GM12878 (cell line): ENCODE data around the gene RANBP17. TPM values are rescaled to one million over a fixed set of nuclear protein-coding genes. Genes with fewer than 3 reads are reported as not detected.

Source experiments
- ATAC-seq: fragments of 200-7000 bp; cut with Tn5 transposase; 3 replicates; pipeline ENCODE4 v1.9.1; 2020; ENCODE audit warnings: mild to moderate bottlenecking, moderate library complexity
- BruUV-seq: library from RNA; stranded (reverse); fragments of 400-500 nt; replicated peaks from 2 replicates; lab custom pipeline; 2021; lab: Mats Ljungman, UMichigan
- CTCF ChIA-PET: fragments of 300-600 bp; sonication (Branson Sonifier 250); formaldehyde crosslinking; extraction: SDS; loops from one replicate; lab custom pipeline; 2021; ENCODE audit warnings: inconsistent platforms; lab: Yijun Ruan, JAX
- POLR2A ChIA-PET: fragments of 350-600 bp; formaldehyde crosslinking; extraction: SDS; loops from one replicate; lab custom pipeline; 2021; ENCODE audit warnings: inconsistent platforms; lab: Charles Lee
- RAD21 ChIA-PET: fragments of 300-600 bp; sonication (Branson Sonifier 250); formaldehyde crosslinking; loops from one replicate; lab custom pipeline; 2023; ENCODE audit warnings: antibody characterized with exemption; ENCODE audit not compliant: unreplicated experiment; lab: Charles Lee
- SMC1A ChIA-PET: fragments of 300-600 bp; sonication (Branson Sonifier 250); formaldehyde crosslinking; loops from one replicate; lab custom pipeline; 2023; ENCODE audit not compliant: unreplicated experiment, uncharacterized antibody; lab: Charles Lee
- DNase-seq: peaks from one replicate; pipeline ENCODE4 v3.0.0-alpha.2; 2011; ENCODE audit warnings: low read depth, low spot score
- FAIRE-seq: peaks from 3 replicates; lab custom pipeline; 2011; peaks lifted over from hg19 to GRCh38; lab: Jason Lieb, UNC
- H2AFZ ChIP-seq: 2 replicates; pipeline ENCODE4 v1.6.0; 2011; ENCODE audit warnings: low read depth, low read length, control low read depth; ENCODE audit not compliant: control insufficient read depth
- H3K27ac ChIP-seq: 2 replicates; pipeline ENCODE4 v1.5.1; 2011; ENCODE audit warnings: control low read depth; ENCODE audit not compliant: control insufficient read depth, insufficient read depth
- H3K27me3 ChIP-seq, 2 experiments: replicated peaks in 1 of 2; 2 replicates each; pipeline versions ENCODE4 v1.6.0 to v1.6.1; 2011; ENCODE audit warnings: low read length in 1 of 2; ENCODE audit not compliant: control insufficient read depth in 2 of 2, insufficient read depth in 2 of 2
- H3K36me3 ChIP-seq, 2 experiments: 2 replicates each; pipeline ENCODE4 v1.5.1; 2011; ENCODE audit warnings: low read length in 1 of 2; ENCODE audit not compliant: control insufficient read depth in 2 of 2, insufficient read depth in 2 of 2
- H3K4me1 ChIP-seq: 2 replicates; pipeline ENCODE4 v1.6.1; 2011; ENCODE audit warnings: mild to moderate bottlenecking, low read length, moderate library complexity, mixed read lengths; ENCODE audit not compliant: control insufficient read depth, insufficient read depth
- H3K4me2 ChIP-seq: 2 replicates; pipeline ENCODE4 v1.6.0; 2011; ENCODE audit warnings: control low read depth; ENCODE audit not compliant: control insufficient read depth, insufficient read depth
- H3K4me3 ChIP-seq: fragments of 200-600 bp; sonication (generic); 2 replicates; pipeline ENCODE4 v1.5.1; 2016
- H3K79me2 ChIP-seq: 2 replicates; pipeline ENCODE4 v1.6.0; 2011; ENCODE audit warnings: low read length; ENCODE audit not compliant: control insufficient read depth, insufficient read depth
- H3K9ac ChIP-seq: 2 replicates; pipeline ENCODE4 v1.8.0; 2011; ENCODE audit warnings: low read length, control low read depth, mixed read lengths; ENCODE audit not compliant: control insufficient read depth, insufficient read depth
- H3K9me3 ChIP-seq: replicated peaks from 3 replicates; pipeline ENCODE4 v1.5.1; 2011; ENCODE audit warnings: mild to moderate bottlenecking, low read length; ENCODE audit not compliant: control insufficient read depth, insufficient read depth
- H4K20me1 ChIP-seq: 2 replicates; pipeline ENCODE4 v1.6.0; 2011; ENCODE audit not compliant: control insufficient read depth, insufficient read depth
- CHD4 ChIP-seq: fragments of 200-600 bp; sonication (generic); IDR thresholded peaks from 2 replicates; pipeline ENCODE4 v1.6.1; 2016; ENCODE audit warnings: mild to moderate bottlenecking
- MYC ChIP-seq: IDR thresholded peaks from 2 replicates; pipeline ENCODE4 v1.6.1; 2011; ENCODE audit warnings: mild to moderate bottlenecking, low read length, moderate library complexity, inconsistent platforms; ENCODE audit not compliant: insufficient read depth, insufficient replicate concordance, insufficient read length, severe bottlenecking
- NFIC ChIP-seq: IDR thresholded peaks from 2 replicates; pipeline ENCODE4 v1.6.1; 2012; ENCODE audit warnings: low read depth, mild to moderate bottlenecking, inconsistent platforms, low read length, moderate library complexity
- PAX5 ChIP-seq: IDR thresholded peaks from 2 replicates; pipeline ENCODE4 v1.6.1; 2011; ENCODE audit warnings: low read depth, low read length, borderline replicate concordance
- TBL1XR1 ChIP-seq: IDR thresholded peaks from 2 replicates; pipeline ENCODE4 v1.6.1; 2012; ENCODE audit warnings: low read depth, low read length, improper control_type of control experiment
- ZNF384 ChIP-seq: IDR thresholded peaks from 2 replicates; pipeline ENCODE4 v1.6.1; 2012; ENCODE audit warnings: low read depth, mild to moderate bottlenecking, low read length, improper control_type of control experiment, borderline replicate concordance
- WGBS: methylation state at CpG from one replicate; pipeline ENCODE4 v1.1.6; 2016; ENCODE audit warnings: low lambda C conversion rate; ENCODE audit not compliant: insufficient replicate concordance, insufficient coverage; ENCODE audit errors: missing lambda C conversion rate; 5-methylcytosine and 5-hydroxymethylcytosine counted together
- in situ Hi-C: fragments of 300-500 bp; cut with MboI; formaldehyde crosslinking; loops from 9 replicates; pipeline ENCODE4 v1.14.3; 2018; ENCODE audit warnings: mixed read lengths
- intact Hi-C: fragments of 100-400 bp; cut with micrococcal nuclease; formaldehyde crosslinking; loops from one replicate; pipeline ENCODE4 v1.14.2; 2022; ENCODE audit not compliant: unreplicated experiment
- polyA plus RNA-seq, 11 experiments: library from polyadenylated mRNA; depleted of rRNA in 4 of 11; unstranded in 6 of 11; stranded (reverse) in 5 of 11; fragments of >200 nt; fragmentation: Nextera tagmentation in 4 of 11; fragmentation: Illumina TruSeq in 1 of 11; extraction: Ambion mirVana in 4 of 11; extraction: Trizol in 1 of 11; gene quantifications; 1 replicate in 1 of 11; 2 replicates in 10 of 11; pipeline versions ENCODE4 v1.2.1 to v1.2.3, GENCODE V29; 2011 to 2016; ENCODE audit warnings: inconsistent platforms in 2 of 11, missing spikeins in 2 of 11, low read depth in 1 of 11
- total RNA-seq, 4 experiments: library from RNA; depleted of rRNA in 3 of 4; stranded (reverse); fragments of >200 nt in 3 of 4; fragmentation: Illumina TruSeq in 1 of 4; extraction: Trizol in 1 of 4; gene quantifications; 2 replicates each; pipeline versions ENCODE4 v1.2.1 to v1.2.3, GENCODE V29; 2013 to 2021
- TF ChIP-seq, protein P1 (sequence below): fragments of 450-650 bp; IDR thresholded peaks from 2 replicates; pipeline ENCODE4 v1.6.1; 2017; ENCODE audit warnings: antibody characterized with exemption, mild to moderate bottlenecking, moderate library complexity
- TF ChIP-seq, protein P2 (sequence below): fragments of 450-650 bp; IDR thresholded peaks from 2 replicates; pipeline ENCODE4 v1.6.1; 2017; ENCODE audit warnings: borderline replicate concordance
- TF ChIP-seq, protein P3 (sequence below): fragments of 450-650 bp; IDR thresholded peaks from 2 replicates; pipeline ENCODE4 v1.6.1; 2016; ENCODE audit warnings: mild to moderate bottlenecking
- TF ChIP-seq, protein P4 (sequence below): fragments of 450-650 bp; IDR thresholded peaks from 2 replicates; pipeline ENCODE4 v1.6.1; 2016; ENCODE audit warnings: mild to moderate bottlenecking, moderate library complexity, borderline replicate concordance
- TF ChIP-seq, protein P5 (sequence below): IDR thresholded peaks from 2 replicates; pipeline ENCODE4 v1.6.1; 2012; ENCODE audit warnings: low read length, inconsistent platforms

The RANBP17 gene
- total and polyA plus RNA-seq, 10 of the 15 experiments (the other 5 are each of a cell fraction or from before 2014, with no cell fraction given) = 0.10 TPM; not detected in 9

DNA sequence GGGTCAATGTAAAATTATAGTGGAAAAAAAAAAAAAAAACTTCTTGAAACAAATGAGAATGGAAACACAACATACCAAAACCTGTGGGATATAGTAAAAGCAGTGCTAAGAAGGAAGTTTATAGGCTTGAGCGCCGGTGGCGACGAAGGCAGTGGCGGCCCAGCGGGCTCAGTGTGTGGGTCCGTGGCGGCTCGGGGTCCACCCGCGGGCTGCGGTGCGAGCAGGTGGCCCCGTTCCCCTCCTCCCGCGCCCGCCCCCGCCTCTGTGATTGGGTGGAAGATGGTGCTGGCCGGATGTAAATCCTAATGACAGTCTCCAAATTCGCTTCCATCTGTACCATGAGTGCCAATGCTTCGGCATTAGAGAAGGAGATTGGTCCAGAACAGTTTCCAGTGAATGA, 389.7 kb downstream of the RANBP17 start (continued):
- TF ChIP-seq, protein P1, sequence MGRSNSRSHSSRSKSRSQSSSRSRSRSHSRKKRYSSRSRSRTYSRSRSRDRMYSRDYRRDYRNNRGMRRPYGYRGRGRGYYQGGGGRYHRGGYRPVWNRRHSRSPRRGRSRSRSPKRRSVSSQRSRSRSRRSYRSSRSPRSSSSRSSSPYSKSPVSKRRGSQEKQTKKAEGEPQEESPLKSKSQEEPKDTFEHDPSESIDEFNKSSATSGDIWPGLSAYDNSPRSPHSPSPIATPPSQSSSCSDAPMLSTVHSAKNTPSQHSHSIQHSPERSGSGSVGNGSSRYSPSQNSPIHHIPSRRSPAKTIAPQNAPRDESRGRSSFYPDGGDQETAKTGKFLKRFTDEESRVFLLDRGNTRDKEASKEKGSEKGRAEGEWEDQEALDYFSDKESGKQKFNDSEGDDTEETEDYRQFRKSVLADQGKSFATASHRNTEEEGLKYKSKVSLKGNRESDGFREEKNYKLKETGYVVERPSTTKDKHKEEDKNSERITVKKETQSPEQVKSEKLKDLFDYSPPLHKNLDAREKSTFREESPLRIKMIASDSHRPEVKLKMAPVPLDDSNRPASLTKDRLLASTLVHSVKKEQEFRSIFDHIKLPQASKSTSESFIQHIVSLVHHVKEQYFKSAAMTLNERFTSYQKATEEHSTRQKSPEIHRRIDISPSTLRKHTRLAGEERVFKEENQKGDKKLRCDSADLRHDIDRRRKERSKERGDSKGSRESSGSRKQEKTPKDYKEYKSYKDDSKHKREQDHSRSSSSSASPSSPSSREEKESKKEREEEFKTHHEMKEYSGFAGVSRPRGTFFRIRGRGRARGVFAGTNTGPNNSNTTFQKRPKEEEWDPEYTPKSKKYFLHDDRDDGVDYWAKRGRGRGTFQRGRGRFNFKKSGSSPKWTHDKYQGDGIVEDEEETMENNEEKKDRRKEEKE = no peak
- TF ChIP-seq ZNF384 (no peak), TBL1XR1 (no peak)
- TF ChIP-seq, protein P2, sequence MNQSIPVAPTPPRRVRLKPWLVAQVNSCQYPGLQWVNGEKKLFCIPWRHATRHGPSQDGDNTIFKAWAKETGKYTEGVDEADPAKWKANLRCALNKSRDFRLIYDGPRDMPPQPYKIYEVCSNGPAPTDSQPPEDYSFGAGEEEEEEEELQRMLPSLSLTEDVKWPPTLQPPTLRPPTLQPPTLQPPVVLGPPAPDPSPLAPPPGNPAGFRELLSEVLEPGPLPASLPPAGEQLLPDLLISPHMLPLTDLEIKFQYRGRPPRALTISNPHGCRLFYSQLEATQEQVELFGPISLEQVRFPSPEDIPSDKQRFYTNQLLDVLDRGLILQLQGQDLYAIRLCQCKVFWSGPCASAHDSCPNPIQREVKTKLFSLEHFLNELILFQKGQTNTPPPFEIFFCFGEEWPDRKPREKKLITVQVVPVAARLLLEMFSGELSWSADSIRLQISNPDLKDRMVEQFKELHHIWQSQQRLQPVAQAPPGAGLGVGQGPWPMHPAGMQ = no peak

DNA sequence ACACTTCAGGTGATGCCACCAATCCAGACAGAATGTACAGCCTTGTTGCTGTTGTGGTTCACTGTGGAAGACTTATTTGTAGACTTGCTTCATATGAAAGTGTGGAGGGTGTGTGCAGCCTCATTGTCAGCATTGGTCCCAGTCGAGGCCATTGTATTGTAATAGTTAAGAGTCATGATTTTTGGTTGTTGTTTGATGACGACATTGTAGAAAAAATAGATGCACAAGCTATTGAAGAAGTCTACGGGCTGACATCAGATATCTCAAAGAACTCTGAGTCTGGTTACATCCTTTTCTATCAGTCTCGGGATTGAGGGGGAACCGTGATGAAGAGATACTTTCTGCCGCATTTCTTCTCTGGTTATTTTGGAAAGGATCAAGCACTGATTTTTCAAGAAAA, 390.9 kb downstream of the RANBP17 start:
- DNase-seq (no peak), ATAC-seq (no peak), FAIRE-seq (no peak)
- Histone ChIP-seq H3K27me3 (no peaks in the 10 kb centered on the region; a peak in 1 of 4 replicates), H3K9ac (no peak overlapping the region), H3K4me1 (no peaks in the 10 kb centered on the region), H4K20me1 (no peaks in the 10 kb centered on the region), H2AFZ (no peak overlapping the region), H3K36me3 (no peaks in the 10 kb centered on the region), H3K9me3 (no peaks in the 10 kb centered on the region; the same call in 2 of the 3 replicates), H3K4me2 (no peak overlapping the region), H3K27ac (no peak overlapping the region), H3K4me3 (no peak overlapping the region), H3K79me2 (no peaks in the 10 kb centered on the region)
- WGBS = 45% methylated on average over 6 of the region's 6 CpGs
- CTCF ChIA-PET = no interaction called here
- SMC1A ChIA-PET = no interaction called here
- POLR2A ChIA-PET = no interaction called here
- intact Hi-C loops (no loop called here), in situ Hi-C loops (no loop called here)
- no TSS peak for BruUV-seq
- RAD21 ChIA-PET = no interaction called here
- TF ChIP-seq, protein P3, sequence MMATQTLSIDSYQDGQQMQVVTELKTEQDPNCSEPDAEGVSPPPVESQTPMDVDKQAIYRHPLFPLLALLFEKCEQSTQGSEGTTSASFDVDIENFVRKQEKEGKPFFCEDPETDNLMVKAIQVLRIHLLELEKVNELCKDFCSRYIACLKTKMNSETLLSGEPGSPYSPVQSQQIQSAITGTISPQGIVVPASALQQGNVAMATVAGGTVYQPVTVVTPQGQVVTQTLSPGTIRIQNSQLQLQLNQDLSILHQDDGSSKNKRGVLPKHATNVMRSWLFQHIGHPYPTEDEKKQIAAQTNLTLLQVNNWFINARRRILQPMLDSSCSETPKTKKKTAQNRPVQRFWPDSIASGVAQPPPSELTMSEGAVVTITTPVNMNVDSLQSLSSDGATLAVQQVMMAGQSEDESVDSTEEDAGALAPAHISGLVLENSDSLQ = no peak
- no peak for TF ChIP-seq MYC
- no peak for TF ChIP-seq CHD4
- TF ChIP-seq, protein P4, sequence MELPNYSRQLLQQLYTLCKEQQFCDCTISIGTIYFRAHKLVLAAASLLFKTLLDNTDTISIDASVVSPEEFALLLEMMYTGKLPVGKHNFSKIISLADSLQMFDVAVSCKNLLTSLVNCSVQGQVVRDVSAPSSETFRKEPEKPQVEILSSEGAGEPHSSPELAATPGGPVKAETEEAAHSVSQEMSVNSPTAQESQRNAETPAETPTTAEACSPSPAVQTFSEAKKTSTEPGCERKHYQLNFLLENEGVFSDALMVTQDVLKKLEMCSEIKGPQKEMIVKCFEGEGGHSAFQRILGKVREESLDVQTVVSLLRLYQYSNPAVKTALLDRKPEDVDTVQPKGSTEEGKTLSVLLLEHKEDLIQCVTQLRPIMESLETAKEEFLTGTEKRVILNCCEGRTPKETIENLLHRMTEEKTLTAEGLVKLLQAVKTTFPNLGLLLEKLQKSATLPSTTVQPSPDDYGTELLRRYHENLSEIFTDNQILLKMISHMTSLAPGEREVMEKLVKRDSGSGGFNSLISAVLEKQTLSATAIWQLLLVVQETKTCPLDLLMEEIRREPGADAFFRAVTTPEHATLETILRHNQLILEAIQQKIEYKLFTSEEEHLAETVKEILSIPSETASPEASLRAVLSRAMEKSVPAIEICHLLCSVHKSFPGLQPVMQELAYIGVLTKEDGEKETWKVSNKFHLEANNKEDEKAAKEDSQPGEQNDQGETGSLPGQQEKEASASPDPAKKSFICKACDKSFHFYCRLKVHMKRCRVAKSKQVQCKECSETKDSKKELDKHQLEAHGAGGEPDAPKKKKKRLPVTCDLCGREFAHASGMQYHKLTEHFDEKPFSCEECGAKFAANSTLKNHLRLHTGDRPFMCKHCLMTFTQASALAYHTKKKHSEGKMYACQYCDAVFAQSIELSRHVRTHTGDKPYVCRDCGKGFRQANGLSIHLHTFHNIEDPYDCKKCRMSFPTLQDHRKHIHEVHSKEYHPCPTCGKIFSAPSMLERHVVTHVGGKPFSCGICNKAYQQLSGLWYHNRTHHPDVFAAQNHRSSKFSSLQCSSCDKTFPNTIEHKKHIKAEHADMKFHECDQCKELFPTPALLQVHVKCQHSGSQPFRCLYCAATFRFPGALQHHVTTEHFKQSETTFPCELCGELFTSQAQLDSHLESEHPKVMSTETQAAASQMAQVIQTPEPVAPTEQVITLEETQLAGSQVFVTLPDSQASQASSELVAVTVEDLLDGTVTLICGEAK = no peak
- TF ChIP-seq NFIC = no peak
- no peak for TF ChIP-seq PAX5
- TF ChIP-seq, protein P5, sequence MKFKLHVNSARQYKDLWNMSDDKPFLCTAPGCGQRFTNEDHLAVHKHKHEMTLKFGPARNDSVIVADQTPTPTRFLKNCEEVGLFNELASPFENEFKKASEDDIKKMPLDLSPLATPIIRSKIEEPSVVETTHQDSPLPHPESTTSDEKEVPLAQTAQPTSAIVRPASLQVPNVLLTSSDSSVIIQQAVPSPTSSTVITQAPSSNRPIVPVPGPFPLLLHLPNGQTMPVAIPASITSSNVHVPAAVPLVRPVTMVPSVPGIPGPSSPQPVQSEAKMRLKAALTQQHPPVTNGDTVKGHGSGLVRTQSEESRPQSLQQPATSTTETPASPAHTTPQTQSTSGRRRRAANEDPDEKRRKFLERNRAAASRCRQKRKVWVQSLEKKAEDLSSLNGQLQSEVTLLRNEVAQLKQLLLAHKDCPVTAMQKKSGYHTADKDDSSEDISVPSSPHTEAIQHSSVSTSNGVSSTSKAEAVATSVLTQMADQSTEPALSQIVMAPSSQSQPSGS = no peak
